HEK293 (cell line): ENCODE data around the gene ZNF236.

Source experiments
- CTCF ChIP-seq: fragments of 450-650 bp; formaldehyde crosslinking; IDR thresholded peaks from 2 replicates; pipeline ENCODE4 v1.5.1; 2016; ENCODE audit warnings: missing biosample characterization, missing genetic modification characterization
- ZFP3 ChIP-seq: fragments of 450-650 bp; formaldehyde crosslinking; IDR thresholded peaks from 2 replicates; pipeline ENCODE4 v1.5.1; 2016; ENCODE audit warnings: low read depth, missing biosample characterization, missing genetic modification characterization
- ZNF404 ChIP-seq: fragments of 450-650 bp; formaldehyde crosslinking; IDR thresholded peaks from 2 replicates; pipeline ENCODE4 v1.5.1; 2017; ENCODE audit warnings: missing biosample characterization, missing genetic modification characterization

- TF ChIP-seq CTCF = no peak
- TF ChIP-seq ZNF404 (tag by site-specific recombination) = no peak
- no peak for TF ChIP-seq ZFP3 (tag by site-specific recombination)
Observed at GRCh38 chr18:76808561-76808960, 13.8 kb upstream of the ZNF236 start.
